Stomach (tissue), 9 donors: Measurements from ENCODE around the gene PARVB. TPM values are rescaled to one million over a fixed set of nuclear protein-coding genes. Genes with fewer than 3 reads are reported as not detected.
"Not testable (repeated sequence)": the region's sequence is repeated elsewhere in the genome, so short reads cannot be mapped to it uniquely, and the experiment has no call there.

ENCODE experiments used
- DNase-seq, 2 donors: peaks; one replicate each; pipeline versions ENCODE4 v3.0.0 to v3.0.0-alpha.2; 2013 to 2019
- H3K27ac ChIP-seq, 5 donors: fragments of 200-600 bp in 4 of 5; sonication (generic) in 4 of 5; one replicate each; pipeline ENCODE4 v1.5.1; 2013 to 2019; ENCODE audit warnings: mild to moderate bottlenecking in 1 of 5, moderate library complexity in 1 of 5
- H3K27me3 ChIP-seq, 3 donors: fragments of 200-600 bp; sonication (generic); one replicate each; pipeline ENCODE4 v1.5.1; 2017 to 2019; ENCODE audit warnings: mixed run types in 1 of 3
- H3K36me3 ChIP-seq, 4 donors: fragments of 200-600 bp; sonication (generic); 1 replicate in 3 of 4; 2 replicates in 1 of 4; pipeline ENCODE4 v1.5.1; 2016 to 2019
- H3K4me1 ChIP-seq, 4 donors: fragments of 200-600 bp; sonication (generic); one replicate each; pipeline ENCODE4 v1.5.1; 2016 to 2019
- H3K4me3 ChIP-seq, 4 donors: fragments of 200-600 bp; sonication (generic) in 3 of 4; one replicate each; pipeline ENCODE4 v1.5.1; 2016 to 2019; ENCODE audit warnings: mild to moderate bottlenecking in 1 of 4
- H3K9me3 ChIP-seq, 4 donors: fragments of 200-600 bp; sonication (generic); one replicate each; pipeline ENCODE4 v1.5.1; 2016 to 2019
- CTCF ChIP-seq, 7 experiments: fragments of 450-650 bp in 4 of 7; fragments of 200-600 bp in 3 of 7; sonication (generic) in 3 of 7; IDR thresholded peaks; one replicate each; pipeline ENCODE4 v1.5.1; 2016 to 2019; ENCODE audit warnings: antibody characterized with exemption in 7 of 7, control low read depth in 2 of 7, mild to moderate bottlenecking in 1 of 7
- EP300 ChIP-seq: sonication (generic); formaldehyde crosslinking; IDR thresholded peaks from one replicate; pipeline ENCODE4 v1.6.1; 2017; ENCODE audit warnings: antibody characterized with exemption
- POLR2A ChIP-seq, 4 donors: fragments of 450-650 bp; IDR thresholded peaks; one replicate each; pipeline ENCODE4 v1.6.1; 2016; ENCODE audit warnings: antibody characterized with exemption in 4 of 4, control low read depth in 2 of 4, mild to moderate bottlenecking in 1 of 4, moderate library complexity in 1 of 4
- POLR2AphosphoS5 ChIP-seq, 3 donors: sonication (generic); formaldehyde crosslinking; IDR thresholded peaks; one replicate each; pipeline ENCODE4 v1.6.1; 2016; ENCODE audit warnings: antibody characterized with exemption in 3 of 3
- WGBS, 5 donors: extraction: QIAGEN DNeasy Blood & Tissue Kit in 3 of 5; methylation state at CpG; one replicate each; pipeline versions ENCODE4 v1.1.5 to v1.1.7; 2013 to 2018; 5-methylcytosine and 5-hydroxymethylcytosine counted together
- intact Hi-C: fragments of 100-400 bp; cut with DNase I; formaldehyde crosslinking; loops from one replicate; pipeline ENCODE4 v1.15.1; 2023; ENCODE audit warnings: low total_unique reads
- polyA plus RNA-seq, 3 donors: library from polyadenylated mRNA; stranded (reverse); fragments of 200-250 nt; gene quantifications; one replicate each; pipeline ENCODE4 v1.2.3, GENCODE V29; 2013
- total RNA-seq, 5 donors: library from RNA; depleted of rRNA; stranded (reverse); fragments of >200 nt; gene quantifications; one replicate each; pipeline versions ENCODE4 v1.1.0 to v1.2.3, GENCODE V29; 2014 to 2016
- donor health status: healthy with polysubstance abuse.
- donor health status: Bipolar disorder and iron deficiency.
- donor health status: healthy.

The PARVB gene
- total and polyA plus RNA-seq, 8 donors, result 2.9 to 143 (median 19.1) TPM

DNA sequence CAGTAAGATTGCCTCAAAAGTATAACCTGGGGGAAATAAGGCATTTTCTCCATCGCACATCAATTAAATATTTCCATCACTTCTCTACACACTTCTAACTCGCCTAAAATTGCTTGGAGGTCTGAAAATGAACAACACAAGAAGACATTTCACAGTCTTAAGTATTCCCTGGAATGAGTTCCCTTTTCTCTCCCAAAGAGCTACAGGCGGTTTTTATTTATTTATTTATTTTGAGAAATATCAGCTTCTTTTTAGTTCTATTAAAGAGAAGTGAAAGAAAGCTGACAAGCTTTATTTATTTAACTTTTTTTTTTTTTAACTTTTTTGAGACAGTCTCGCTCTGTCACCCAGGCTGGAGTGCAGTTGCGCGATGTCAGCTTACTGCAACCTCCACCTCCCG, 11.5 kb upstream of the PARVB start:
- Histone ChIP-seq H3K4me3 (no peak overlapping the region), H3K27me3 (no peaks in the 10 kb centered on the region), H3K9me3 (no peaks in the 10 kb centered on the region), H3K27ac (no peak overlapping the region), H3K36me3 (no peaks in the 10 kb centered on the region), H3K4me1 (no peaks in the 10 kb centered on the region)
- DNase-seq, result no peak
- TF ChIP-seq EP300, result no peak
- intact Hi-C loops, result no loop called here
- WGBS, 5 donors, result 90 to 96% (median 91%) methylated on average over 7 of the region's 7 CpGs

DNA sequence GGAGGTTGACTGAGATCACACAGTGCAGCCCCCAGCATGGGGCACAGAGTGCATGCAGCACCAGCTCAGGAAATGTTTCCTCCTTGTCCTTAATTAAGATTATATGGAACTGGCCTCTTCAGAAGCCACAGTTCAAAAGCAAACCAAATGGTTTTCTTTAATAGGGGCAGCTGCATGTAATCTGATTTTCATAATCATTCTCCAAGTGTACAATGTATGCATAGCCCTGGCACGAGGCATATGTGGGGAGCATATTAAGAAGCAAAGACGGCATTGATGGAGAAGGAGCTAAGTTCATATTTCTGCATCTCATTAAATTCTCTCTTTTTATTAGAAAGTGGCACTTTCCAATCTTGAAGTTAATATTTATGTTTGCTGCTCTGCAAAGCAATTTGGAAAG, 9.9 kb upstream of the PARVB start:
- DNase-seq, result no peak
- no peaks in the 10 kb centered on the region for H3K27me3 ChIP-seq
- no peak for TF ChIP-seq EP300
- no peak for TF ChIP-seq CTCF (IDR thresholded peaks at IDR 0.05)
- no peak for TF ChIP-seq POLR2AphosphoS5 (IDR thresholded peaks at IDR 0.05)
- TF ChIP-seq POLR2A (IDR thresholded peaks at IDR 0.05), result no peak
- no peak overlapping the region for H3K4me3 ChIP-seq
- no peaks in the 10 kb centered on the region for H3K36me3 ChIP-seq
- H3K27ac ChIP-seq, result no peak overlapping the region
- 32 to 57% (median 48%) methylated on average over 2 of the region's 2 CpGs for WGBS, 5 donors
- intact Hi-C loops, result no loop called here
- H3K4me1 ChIP-seq, result no peaks in the 10 kb centered on the region
- H3K9me3 ChIP-seq, result no peaks in the 10 kb centered on the region

- DNase-seq, H3K4me1 ChIP-seq, H3K36me3 ChIP-seq, H3K27ac ChIP-seq, intact Hi-C loops, H3K9me3 ChIP-seq, H3K27me3 ChIP-seq, H3K4me3 ChIP-seq: not testable (repeated sequence)
- 81 to 90% (median 86%) methylated on average over 3 of the region's 3 CpGs for WGBS, 5 donors
Measured at GRCh38 chr22:44016586-44016985, 7.5 kb upstream of the PARVB start.

DNA sequence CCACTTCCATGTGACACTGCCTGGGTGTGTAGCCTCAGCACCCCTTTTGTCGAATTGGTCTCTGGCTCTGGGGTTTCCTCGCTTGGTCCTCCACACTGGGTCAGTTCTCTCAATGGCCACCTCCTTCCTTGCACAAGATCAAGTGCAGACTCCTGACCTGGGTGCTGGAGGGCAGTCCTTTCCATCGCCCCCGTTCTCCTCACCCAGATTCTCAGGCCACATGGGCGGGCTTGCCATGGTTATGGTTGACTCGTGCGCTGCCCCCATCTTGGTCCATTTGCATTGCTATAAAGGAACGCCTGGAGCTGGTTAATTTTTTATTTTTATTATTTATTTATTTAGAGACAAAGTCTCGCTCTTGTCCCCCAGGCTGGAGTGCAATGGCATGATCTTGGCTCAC, 5.5 kb upstream of the PARVB start:
- Histone ChIP-seq H3K4me3 (no peak overlapping the region), H3K4me1 (peaks cover 4 to 14% (median 8%) of the 10 kb centered on the region in 4 donors), H3K36me3 (no peaks in the 10 kb centered on the region), H3K27me3 (no peaks in the 10 kb centered on the region), H3K27ac (no peak overlapping the region), H3K9me3 (no peaks in the 10 kb centered on the region)
- intact Hi-C loops, result no loop called here
- DNase-seq, result no peak
- WGBS, 5 donors, result 95 to 98% (median 97%) methylated on average over 9 of the region's 9 CpGs
- TF ChIP-seq POLR2AphosphoS5 (IDR thresholded peaks at IDR 0.05) (no peak), CTCF (IDR thresholded peaks at IDR 0.05) (no peak), EP300 (no peak), POLR2A (IDR thresholded peaks at IDR 0.05) (no peak)

GRCh38 chr22:44019416-44019815, 4.7 kb upstream of the PARVB start:
- Histone ChIP-seq H3K9me3 (no peaks in the 10 kb centered on the region), H3K36me3 (no peaks in the 10 kb centered on the region), H3K27me3 (peaks cover 0 to 5% (median 0%) of the 10 kb centered on the region in 3 donors), H3K4me3 (no peak overlapping the region), H3K4me1 (peaks cover 7 to 18% (median 14%) of the 10 kb centered on the region in 4 donors), H3K27ac (no peak overlapping the region)
- intact Hi-C loops, result no loop called here
- TF ChIP-seq POLR2A (IDR thresholded peaks at IDR 0.05) (no peak), CTCF (IDR thresholded peaks at IDR 0.05) (no peak), POLR2AphosphoS5 (IDR thresholded peaks at IDR 0.05) (no peak), EP300 (no peak)
- 86 to 94% (median 93%) methylated on average over 10 of the region's 10 CpGs for WGBS, 5 donors
- no peak for DNase-seq
